Activated naive CD4-positive, alpha-beta T cell treated with anti-CD3 and anti-CD28 coated beads for 36 hours (primary cell): ENCODE measurements around the gene IMPG1. TPM values are rescaled to one million over a fixed set of nuclear protein-coding genes. Genes with fewer than 3 reads are reported as not detected.

Source experiments
- CTCF ChIA-PET: fragments of 350-600 bp; sonication (Branson Sonifier 250); formaldehyde crosslinking; loops from one replicate; lab custom pipeline; 2021; ENCODE audit warnings: antibody characterized with exemption; lab: Charles Lee
- DNase-seq: peaks from one replicate; pipeline ENCODE4 v3.0.0-alpha.2; 2020
- H3K27ac Mint-ChIP-seq: one replicate; pipeline ENCODE4 v1.8.0; 2021; ENCODE audit warnings: mild to moderate bottlenecking, mixed read lengths
- H3K27me3 Mint-ChIP-seq: one replicate; pipeline ENCODE4 v1.8.0; 2021; ENCODE audit warnings: low read depth, mixed read lengths
- H3K36me3 Mint-ChIP-seq: one replicate; pipeline ENCODE4 v1.8.0; 2021; ENCODE audit warnings: low read depth, mixed read lengths
- H3K4me1 Mint-ChIP-seq: one replicate; pipeline ENCODE4 v1.8.0; 2021; ENCODE audit warnings: low read depth, mixed read lengths
- H3K4me3 Mint-ChIP-seq: one replicate; pipeline ENCODE4 v1.8.0; 2021; ENCODE audit warnings: mild to moderate bottlenecking, moderate library complexity, mixed read lengths
- H3K9me3 Mint-ChIP-seq: one replicate; pipeline ENCODE4 v1.8.0; 2021; ENCODE audit warnings: mixed read lengths
- intact Hi-C: fragments of 100-400 bp; cut with micrococcal nuclease; formaldehyde crosslinking; loops from one replicate; pipeline ENCODE4 v1.15.1; 2023
- total RNA-seq, 2 experiments: library from RNA; stranded (reverse); gene quantifications; one replicate each; pipeline ENCODE4 v1.2.3, GENCODE V29; 2021

IMPG1 gene, protein sequence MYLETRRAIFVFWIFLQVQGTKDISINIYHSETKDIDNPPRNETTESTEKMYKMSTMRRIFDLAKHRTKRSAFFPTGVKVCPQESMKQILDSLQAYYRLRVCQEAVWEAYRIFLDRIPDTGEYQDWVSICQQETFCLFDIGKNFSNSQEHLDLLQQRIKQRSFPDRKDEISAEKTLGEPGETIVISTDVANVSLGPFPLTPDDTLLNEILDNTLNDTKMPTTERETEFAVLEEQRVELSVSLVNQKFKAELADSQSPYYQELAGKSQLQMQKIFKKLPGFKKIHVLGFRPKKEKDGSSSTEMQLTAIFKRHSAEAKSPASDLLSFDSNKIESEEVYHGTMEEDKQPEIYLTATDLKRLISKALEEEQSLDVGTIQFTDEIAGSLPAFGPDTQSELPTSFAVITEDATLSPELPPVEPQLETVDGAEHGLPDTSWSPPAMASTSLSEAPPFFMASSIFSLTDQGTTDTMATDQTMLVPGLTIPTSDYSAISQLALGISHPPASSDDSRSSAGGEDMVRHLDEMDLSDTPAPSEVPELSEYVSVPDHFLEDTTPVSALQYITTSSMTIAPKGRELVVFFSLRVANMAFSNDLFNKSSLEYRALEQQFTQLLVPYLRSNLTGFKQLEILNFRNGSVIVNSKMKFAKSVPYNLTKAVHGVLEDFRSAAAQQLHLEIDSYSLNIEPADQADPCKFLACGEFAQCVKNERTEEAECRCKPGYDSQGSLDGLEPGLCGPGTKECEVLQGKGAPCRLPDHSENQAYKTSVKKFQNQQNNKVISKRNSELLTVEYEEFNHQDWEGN
- total RNA-seq = not detected

DNA sequence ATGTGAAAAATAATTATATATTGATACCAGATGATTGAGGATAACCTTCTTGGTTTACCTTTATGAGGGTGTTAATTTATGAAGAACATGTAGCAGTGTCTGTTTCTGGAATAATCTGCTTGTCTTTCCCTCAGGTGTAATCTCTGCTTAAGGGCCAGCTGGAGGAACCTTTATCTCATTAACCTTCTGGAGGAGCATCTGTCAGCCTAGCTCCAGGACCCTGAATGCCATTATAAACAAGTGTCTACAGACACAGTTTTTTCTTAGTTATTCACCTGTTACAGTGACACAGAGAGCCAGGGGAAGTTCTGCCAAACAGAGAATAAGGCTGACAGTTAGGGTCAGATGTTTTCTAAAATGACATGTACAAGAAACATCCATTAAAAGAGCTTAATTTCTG lies at the start of gene IMPG1:
TSS of gene IMPG1 (minus strand) at position 101 of the 400 bp plus-strand sequence. CDS start 174 bp downstream, outside the sequence.
- Mint-ChIP-seq H3K9me3 (peaks cover 10% of the 10 kb centered on the region), H3K4me3 (no peak within 1 kb of the TSS), H3K4me1 (no peaks in the 10 kb centered on the region), H3K27ac (no peak within 1 kb of the TSS), H3K36me3 (no peaks in the 10 kb centered on the region), H3K27me3 (no peaks in the 10 kb centered on the region)
- no peak for DNase-seq
- CTCF ChIA-PET = no interaction called here
- intact Hi-C loops = no loop called here

DNA sequence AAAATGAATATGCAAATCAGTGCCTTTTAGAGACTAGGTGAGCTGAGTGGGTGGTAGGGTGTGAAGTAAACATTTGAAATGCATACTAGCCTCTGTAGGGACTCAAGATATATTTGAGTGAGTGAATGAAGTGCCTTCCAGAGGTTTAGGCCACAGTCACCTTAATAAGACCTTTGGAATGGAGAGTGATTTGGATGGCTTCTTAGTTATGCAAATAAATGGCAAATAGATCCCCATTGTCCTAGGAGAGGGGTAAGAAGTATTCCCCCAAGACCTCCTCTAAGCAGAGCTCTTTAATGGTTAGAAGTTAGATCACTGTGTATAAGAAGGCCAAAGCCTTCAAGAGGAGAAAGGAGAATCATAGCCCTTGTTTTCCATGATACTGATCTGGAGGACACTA lies 47.8 kb upstream of the IMPG1 start:
- CTCF ChIA-PET = no interaction called here
- Mint-ChIP-seq H3K9me3 (peaks cover 14% of the 10 kb centered on the region), H3K4me3 (no peak overlapping the region), H3K27ac (no peak overlapping the region), H3K4me1 (no peaks in the 10 kb centered on the region), H3K27me3 (no peaks in the 10 kb centered on the region), H3K36me3 (no peaks in the 10 kb centered on the region)
- intact Hi-C loops = no loop called here
- DNase-seq = no peak

DNA sequence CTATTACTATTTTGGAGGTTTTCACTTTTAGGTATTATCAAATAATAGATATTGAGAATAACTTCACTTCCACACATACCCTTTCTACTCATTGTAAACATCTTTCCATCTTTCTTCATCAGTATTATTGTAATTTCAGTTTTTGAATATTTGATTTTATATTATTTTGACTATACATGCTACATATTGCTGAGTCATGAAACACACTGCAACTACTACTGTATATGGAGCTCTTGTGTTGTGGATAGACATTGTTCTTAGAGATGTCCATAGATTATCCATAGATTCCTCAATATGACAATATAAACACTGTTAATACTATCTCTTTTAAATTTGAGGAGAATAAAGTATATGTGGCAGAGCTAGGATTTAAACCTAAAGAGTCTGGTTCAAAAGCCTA lies 819 bp upstream of the IMPG1 start:
- no peak overlapping the region for H3K4me3 Mint-ChIP-seq
- intact Hi-C loops = no loop called here
- no peaks in the 10 kb centered on the region for H3K4me1 Mint-ChIP-seq
- CTCF ChIA-PET = no interaction called here
- no peak for DNase-seq
- H3K36me3 Mint-ChIP-seq = no peaks in the 10 kb centered on the region
- no peaks in the 10 kb centered on the region for H3K27me3 Mint-ChIP-seq
- peaks cover 4% of the 10 kb centered on the region for H3K9me3 Mint-ChIP-seq
- no peak overlapping the region for H3K27ac Mint-ChIP-seq

DNA sequence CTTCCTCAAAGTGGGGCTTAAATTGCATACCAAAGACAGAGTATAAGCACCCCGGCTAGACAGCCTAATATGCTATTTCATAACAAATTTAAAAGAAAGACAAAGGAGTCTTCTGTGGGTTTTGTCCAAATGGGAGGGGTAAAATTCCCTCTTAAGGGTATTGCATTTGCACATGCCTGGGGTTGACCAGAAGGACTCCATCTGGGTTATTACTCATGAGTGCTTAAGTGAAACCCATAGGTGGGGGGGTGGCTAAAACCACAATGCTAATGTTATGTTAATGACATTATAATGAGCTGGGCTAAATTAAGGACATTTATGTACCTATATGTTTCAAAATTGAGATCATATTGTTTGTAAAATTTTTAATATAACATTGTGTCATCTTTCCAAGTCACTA lies 15.0 kb downstream of the IMPG1 start:
- no peaks in the 10 kb centered on the region for H3K36me3 Mint-ChIP-seq
- CTCF ChIA-PET = no interaction called here
- no peak overlapping the region for H3K4me3 Mint-ChIP-seq
- DNase-seq = no peak
- peaks cover 1% of the 10 kb centered on the region for H3K9me3 Mint-ChIP-seq
- no peak overlapping the region for H3K27ac Mint-ChIP-seq
- H3K27me3 Mint-ChIP-seq = no peaks in the 10 kb centered on the region
- no peaks in the 10 kb centered on the region for H3K4me1 Mint-ChIP-seq
- intact Hi-C loops = no loop called here

DNA sequence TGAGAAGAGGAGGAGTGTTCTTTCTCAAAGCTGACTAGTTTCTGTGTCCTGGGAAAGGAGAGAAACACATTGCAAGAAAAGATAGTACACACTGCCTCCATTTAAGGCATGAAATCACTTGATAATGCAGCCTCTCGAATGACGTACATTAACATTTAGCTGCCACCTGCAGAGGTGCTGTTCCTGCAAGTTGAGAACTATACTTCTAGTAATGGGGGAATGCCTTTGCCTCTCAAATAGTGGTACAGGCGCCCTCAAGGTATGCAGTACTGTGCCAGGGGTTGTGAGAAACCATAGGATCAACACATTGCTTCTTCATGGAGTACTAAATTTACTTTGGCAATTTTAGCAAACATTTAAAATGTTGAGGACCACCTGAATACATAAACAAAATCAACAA lies 20.1 kb downstream of the IMPG1 start:
- DNase-seq = no peak
- H3K4me1 Mint-ChIP-seq = no peaks in the 10 kb centered on the region
- H3K9me3 Mint-ChIP-seq = peaks cover 3% of the 10 kb centered on the region
- intact Hi-C loops = no loop called here
- no peak overlapping the region for H3K4me3 Mint-ChIP-seq
- H3K36me3 Mint-ChIP-seq = no peaks in the 10 kb centered on the region
- CTCF ChIA-PET = no interaction called here
- no peak overlapping the region for H3K27ac Mint-ChIP-seq
- no peaks in the 10 kb centered on the region for H3K27me3 Mint-ChIP-seq

DNA sequence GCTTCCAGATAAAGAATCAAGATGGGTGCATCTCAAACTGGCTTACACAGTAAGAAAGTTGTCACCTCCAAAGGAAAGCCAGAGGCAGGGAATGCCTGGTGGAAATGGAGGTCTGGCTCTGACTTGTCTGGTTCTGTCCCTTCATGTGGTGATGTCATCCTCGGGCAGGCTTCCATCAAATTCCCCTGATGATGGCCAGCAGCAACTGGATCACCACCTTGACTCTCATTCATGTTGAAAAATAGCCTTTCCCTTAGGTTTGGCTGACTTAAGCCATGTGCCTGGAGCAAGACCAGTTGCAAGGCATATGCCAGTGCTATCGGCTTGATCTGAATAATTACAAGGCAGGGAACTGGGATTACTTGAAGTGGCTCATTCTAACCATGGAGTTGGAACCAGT lies 28.8 kb downstream of the IMPG1 start:
- CTCF ChIA-PET = interaction anchor here (0.7 kb wide), 1 partner anchor 71 kb away, joined by 5 read pairs; no protein-coding TSS in a partner anchor
- intact Hi-C loops = no loop called here
- Mint-ChIP-seq H3K27ac (no peak overlapping the region), H3K4me1 (no peaks in the 10 kb centered on the region), H3K36me3 (no peaks in the 10 kb centered on the region), H3K9me3 (no peaks in the 10 kb centered on the region), H3K27me3 (no peaks in the 10 kb centered on the region), H3K4me3 (no peak overlapping the region)
- DNase-seq = no peak

DNA sequence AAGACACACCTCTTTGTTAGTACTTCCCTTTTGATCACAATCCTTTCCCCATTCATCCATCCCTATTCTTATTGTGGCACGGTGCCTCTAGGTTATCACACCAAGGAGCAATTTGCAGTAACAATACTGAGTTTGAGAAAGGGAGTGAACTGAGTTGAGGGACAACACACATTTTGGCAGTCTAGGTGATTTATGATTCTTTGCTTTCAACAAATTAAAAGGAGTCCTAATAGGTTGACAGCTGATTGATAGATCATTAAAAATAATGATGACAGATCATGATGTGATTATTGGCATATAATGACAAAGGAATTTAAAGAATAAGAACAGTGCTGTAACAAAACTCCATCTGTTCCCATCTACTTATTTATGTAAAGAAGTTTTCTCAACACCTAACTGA lies 36.7 kb downstream of the IMPG1 start:
- H3K27ac Mint-ChIP-seq = no peak overlapping the region
- H3K27me3 Mint-ChIP-seq = no peaks in the 10 kb centered on the region
- CTCF ChIA-PET = no interaction called here
- H3K4me1 Mint-ChIP-seq = no peaks in the 10 kb centered on the region
- no peak for DNase-seq
- H3K9me3 Mint-ChIP-seq = peaks cover 3% of the 10 kb centered on the region
- no peak overlapping the region for H3K4me3 Mint-ChIP-seq
- intact Hi-C loops = no loop called here
- H3K36me3 Mint-ChIP-seq = no peaks in the 10 kb centered on the region

DNA sequence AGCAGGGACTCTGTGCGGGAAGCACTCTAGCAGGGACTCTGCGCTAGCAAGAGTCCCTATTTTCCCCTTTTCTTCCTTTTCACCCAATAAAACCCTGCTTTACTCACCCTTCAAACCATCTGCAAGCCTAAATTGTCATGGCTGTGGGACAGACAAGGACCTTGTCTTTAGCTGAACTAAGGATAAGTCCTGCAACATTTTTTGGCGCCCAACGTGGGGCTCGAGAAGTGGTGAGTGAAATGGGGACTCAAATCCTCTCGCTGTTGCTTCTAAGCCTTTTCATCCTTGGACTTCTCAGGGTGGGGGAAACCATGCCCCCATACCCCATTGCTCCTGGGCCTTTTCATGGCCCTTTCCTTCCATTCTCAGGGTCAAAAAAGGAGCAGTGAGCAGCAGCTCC lies 46.4 kb downstream of the IMPG1 start:
- Mint-ChIP-seq H3K36me3 (peaks cover 1% of the 10 kb centered on the region), H3K27ac (no peak overlapping the region), H3K27me3 (no peaks in the 10 kb centered on the region), H3K4me3 (no peak overlapping the region), H3K4me1 (no peaks in the 10 kb centered on the region), H3K9me3 (peaks cover 33% of the 10 kb centered on the region)
- intact Hi-C loops = no loop called here
- DNase-seq = no peak
- CTCF ChIA-PET = no interaction called here

DNA sequence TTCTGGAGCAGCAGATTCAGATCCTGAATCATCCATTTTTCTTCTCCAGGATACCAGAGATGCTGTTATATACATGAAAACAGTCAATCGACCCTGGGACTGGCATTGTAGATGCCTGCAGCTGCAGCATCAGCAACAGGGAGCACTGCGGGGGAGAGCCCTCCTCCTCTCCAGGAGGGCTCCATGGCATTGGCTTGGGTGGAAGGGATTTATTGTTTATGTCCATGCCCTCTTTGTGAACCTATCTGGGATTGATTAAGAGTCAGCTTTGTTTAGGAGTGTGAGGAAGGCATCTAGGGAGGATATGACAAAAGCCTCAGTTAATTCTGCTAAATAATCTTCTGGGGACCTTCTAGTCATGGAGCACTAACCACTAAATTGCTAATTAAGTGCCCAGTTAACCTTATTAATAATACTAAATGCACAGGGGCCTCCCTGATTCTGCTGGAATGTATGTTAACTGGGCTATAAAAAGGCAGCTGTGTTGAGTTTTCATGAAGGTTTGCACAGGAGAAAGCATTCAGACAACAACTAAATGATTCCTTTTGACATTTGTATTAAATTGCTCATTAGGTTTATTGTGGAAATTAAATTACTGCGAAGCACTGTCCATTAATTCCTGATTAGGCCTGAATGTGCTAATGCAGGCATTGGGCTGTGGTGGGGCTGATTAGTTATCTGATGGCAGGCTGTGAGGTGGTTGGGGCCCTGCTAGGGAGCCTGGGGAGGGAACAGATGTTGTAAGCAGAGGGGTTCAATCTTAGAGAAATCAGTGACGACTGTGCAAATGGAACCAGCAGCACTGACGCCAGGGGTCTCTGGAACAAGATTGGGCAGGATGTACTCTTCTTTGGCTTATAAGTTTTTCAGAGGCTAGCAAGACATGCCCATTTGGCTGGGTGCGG lies 57.6 kb downstream of the IMPG1 start:
- H3K4me1 Mint-ChIP-seq = no peaks in the 10 kb centered on the region
- no peaks in the 10 kb centered on the region for H3K9me3 Mint-ChIP-seq
- H3K4me3 Mint-ChIP-seq = no peak overlapping the region
- intact Hi-C loops = no loop called here
- CTCF ChIA-PET = no interaction called here
- no peak for DNase-seq
- no peak overlapping the region for H3K27ac Mint-ChIP-seq
- no peaks in the 10 kb centered on the region for H3K36me3 Mint-ChIP-seq
- peaks cover 3% of the 10 kb centered on the region for H3K27me3 Mint-ChIP-seq

DNA sequence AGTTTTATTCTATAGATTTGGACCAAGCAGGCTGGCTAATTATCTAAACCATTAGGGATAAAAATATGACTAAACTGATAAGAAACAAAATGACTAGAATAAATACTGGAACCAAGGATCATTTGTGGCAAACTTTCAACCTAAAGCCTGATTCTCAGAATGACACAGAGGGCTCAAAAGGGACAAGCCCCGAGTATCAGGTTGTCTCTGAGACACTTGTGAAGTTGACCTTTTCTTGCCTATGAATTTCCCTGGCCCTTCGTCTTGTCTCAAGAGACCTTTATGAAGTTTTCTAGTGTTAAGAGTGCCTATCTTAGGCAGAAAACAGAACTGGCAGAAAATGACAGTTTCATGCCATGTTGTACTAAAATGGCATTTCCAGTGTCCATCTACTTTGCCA lies 68.3 kb downstream of the IMPG1 start:
- intact Hi-C loops = no loop called here
- Mint-ChIP-seq H3K9me3 (no peaks in the 10 kb centered on the region), H3K27ac (no peak overlapping the region), H3K4me1 (no peaks in the 10 kb centered on the region), H3K4me3 (no peak overlapping the region), H3K36me3 (no peaks in the 10 kb centered on the region), H3K27me3 (no peaks in the 10 kb centered on the region)
- DNase-seq = no peak
- CTCF ChIA-PET = no interaction called here

DNA sequence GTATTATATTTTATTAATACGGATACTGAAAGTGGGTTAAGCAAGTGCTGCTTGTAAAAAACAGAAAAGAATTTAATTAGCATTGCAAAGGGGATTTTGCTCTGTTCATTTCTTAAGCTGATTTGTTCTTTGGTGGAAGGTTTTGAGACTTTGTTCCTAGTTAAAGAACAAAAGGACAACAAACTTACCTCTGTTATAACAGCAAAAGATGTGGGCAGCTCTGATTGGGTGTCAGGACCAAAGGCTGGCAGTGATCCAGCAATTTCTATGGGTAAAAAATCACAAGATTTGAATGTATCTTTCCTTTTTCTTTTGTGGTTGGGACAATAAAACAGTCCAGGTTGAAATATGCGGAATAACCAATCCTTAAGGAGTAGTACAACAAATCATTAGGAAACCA lies 68.8 kb downstream of the IMPG1 start:
- Mint-ChIP-seq H3K4me1 (no peaks in the 10 kb centered on the region), H3K36me3 (no peaks in the 10 kb centered on the region), H3K27ac (no peak overlapping the region), H3K27me3 (no peaks in the 10 kb centered on the region), H3K4me3 (no peak overlapping the region), H3K9me3 (no peaks in the 10 kb centered on the region)
- no peak for DNase-seq
- intact Hi-C loops = no loop called here
- CTCF ChIA-PET = no interaction called here

DNA sequence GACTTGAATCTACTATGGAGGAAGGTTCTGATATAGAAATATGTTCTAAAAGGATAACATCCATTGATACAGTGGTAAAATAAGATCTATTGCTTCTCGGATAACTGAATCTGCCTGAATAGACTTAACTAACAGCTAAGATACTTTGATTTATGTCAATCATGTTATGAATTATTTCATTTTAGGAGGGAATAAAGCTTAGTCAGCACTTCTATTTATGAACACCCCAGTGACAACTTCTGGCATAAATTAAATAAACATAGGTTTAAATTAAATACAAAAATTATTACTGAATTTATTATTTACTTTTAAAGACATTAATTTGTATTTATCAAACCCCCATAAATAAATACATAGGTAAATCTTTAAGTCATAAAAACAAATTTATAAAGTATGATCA lies 69.3 kb downstream of the IMPG1 start:
- Mint-ChIP-seq H3K27ac (no peak overlapping the region), H3K4me1 (no peaks in the 10 kb centered on the region), H3K27me3 (no peaks in the 10 kb centered on the region), H3K4me3 (no peak overlapping the region), H3K9me3 (no peaks in the 10 kb centered on the region), H3K36me3 (no peaks in the 10 kb centered on the region)
- CTCF ChIA-PET = no interaction called here
- intact Hi-C loops = no loop called here
- DNase-seq = no peak
